Measurements from ENCODE around the gene KRTAP21-2. TPM values are rescaled to one million over a fixed set of nuclear protein-coding genes. Genes with fewer than 3 reads are reported as not detected.

Gene KRTAP21-2
- not detected in 2 replicates for total RNA-seq

GRCh38 chr21:30747159-30747558, at the start of gene KRTAP21-2:
Gene KRTAP21-2, minus strand, starts transcription at chr21:30747259. Its CDS starts 57 bp downstream, at chr21:30747202.

GRCh38 chr21:30755328-30755727, 8.3 kb upstream of the KRTAP21-2 start, which contains the start of gene KRTAP21-1:
Gene KRTAP21-1, minus strand, starts transcription at chr21:30755428. Its CDS starts 50 bp downstream, at chr21:30755378.

DNA sequence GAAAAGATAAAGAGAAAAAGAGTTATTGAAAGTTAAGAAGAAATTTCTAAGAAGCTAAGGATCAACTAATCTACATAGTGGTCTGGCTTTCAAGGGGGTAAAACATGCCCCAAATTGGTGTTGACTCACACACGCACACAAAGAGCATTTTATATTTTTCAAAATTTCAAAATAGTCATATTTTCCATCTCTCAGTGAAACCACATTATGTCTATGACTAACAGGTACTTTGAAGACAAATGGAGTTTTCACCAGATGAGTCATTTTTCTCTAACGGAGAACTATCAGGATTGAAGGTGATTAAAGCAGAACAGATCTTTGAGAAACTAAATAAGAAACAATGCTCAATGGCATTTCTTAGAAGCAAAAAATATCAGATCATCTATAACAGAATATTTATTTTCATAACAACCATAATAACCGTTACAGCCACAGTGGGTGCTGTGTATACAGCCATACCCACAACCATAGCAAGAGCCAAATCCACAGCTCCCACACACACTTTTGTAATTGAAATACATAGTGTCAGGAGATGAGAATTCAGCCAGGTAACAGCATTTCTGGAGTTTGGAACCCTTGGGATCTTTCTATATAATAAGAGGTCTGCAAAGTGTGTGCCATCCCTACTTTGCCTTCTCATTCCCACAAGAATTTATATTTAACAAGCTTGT, 28.7 kb downstream of the KRTAP21-2 start, which contains the start of gene KRTAP21-3:
Gene KRTAP21-3, minus strand, starts transcription at position 539 of the 671 bp plus-strand sequence. Its CDS starts 18 bp downstream, at position 521.

Other genes with a start within 250 kb of the KRTAP21-2 start
- not detected in 2 replicates for gene KRTAP19-5, start 245.1 kb downstream of the KRTAP21-2 start, total RNA-seq
- gene KRTAP19-6, start 205.4 kb downstream of the KRTAP21-2 start, total RNA-seq: not detected in 2 replicates
- gene KRTAP19-7, start 185.9 kb downstream of the KRTAP21-2 start, total RNA-seq: not detected in 2 replicates
- not detected in 2 replicates for gene KRTAP22-2, start 156.9 kb downstream of the KRTAP21-2 start, total RNA-seq
- gene KRTAP6-3, start 154.8 kb downstream of the KRTAP21-2 start, total RNA-seq: not detected in 2 replicates
- not detected in 2 replicates for gene KRTAP6-2, start 148.4 kb downstream of the KRTAP21-2 start, total RNA-seq
- not detected in 2 replicates for gene KRTAP22-1, start 146.2 kb downstream of the KRTAP21-2 start, total RNA-seq
- not detected in 2 replicates for gene KRTAP6-1, start 133.3 kb downstream of the KRTAP21-2 start, total RNA-seq
- not detected in 2 replicates for gene KRTAP20-1, start 130.8 kb downstream of the KRTAP21-2 start, total RNA-seq
- not detected in 2 replicates for gene KRTAP20-4, start 126.6 kb downstream of the KRTAP21-2 start, total RNA-seq
- gene KRTAP20-2, start 112.1 kb downstream of the KRTAP21-2 start, total RNA-seq: not detected in 2 replicates
- not detected in 2 replicates for gene KRTAP20-3, start 104.4 kb downstream of the KRTAP21-2 start, total RNA-seq
- gene KRTAP21-3, start 28.5 kb downstream of the KRTAP21-2 start, total RNA-seq: not detected in 2 replicates
- gene KRTAP21-1, start 8.2 kb upstream of the KRTAP21-2 start, total RNA-seq: not detected in 2 replicates
- not detected in 2 replicates for gene KRTAP8-1, start 66.0 kb upstream of the KRTAP21-2 start, total RNA-seq
- gene KRTAP7-1, start 82.5 kb upstream of the KRTAP21-2 start, total RNA-seq: not detected in 2 replicates
- gene KRTAP11-1, start 134.3 kb upstream of the KRTAP21-2 start, total RNA-seq: not detected in 2 replicates